Stimulated activated CD4-positive, alpha-beta T cell treated with anti-CD3 and anti-CD28 coated beads, Interleukin-4, amount 100 ng/mL, for 1 hour (primary cell): ENCODE measurements around the gene TET2.

Experiments used
- DNase-seq: peaks from one replicate; pipeline ENCODE4 v3.0.0-alpha.2; 2020

The TET2 gene

GRCh38 chr4:105189855-105190650 is 43.4 kb downstream of the TET2 start:
- DNase-seq, result no peak

GRCh38 chr4:105191621-105192210 is 45.0 kb downstream of the TET2 start:
- no peak for DNase-seq

DNA sequence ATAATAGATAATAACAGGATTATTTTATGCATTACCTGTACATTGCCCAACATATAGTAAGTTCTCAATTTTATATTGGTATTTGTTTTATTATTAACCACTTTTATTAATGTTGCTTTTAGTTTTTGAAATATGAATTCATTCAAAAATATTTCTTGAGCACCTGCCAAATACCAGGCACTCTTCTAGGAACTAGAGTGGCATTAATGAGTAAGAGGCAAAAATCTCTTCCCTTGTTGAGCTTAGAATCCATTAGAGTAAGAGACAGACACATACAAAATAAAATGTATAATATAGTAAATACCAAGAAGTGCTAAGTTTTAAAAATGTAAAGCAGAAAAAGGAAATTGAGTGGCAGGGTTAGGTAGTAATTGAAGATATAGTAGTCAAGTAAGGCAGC is 45.8 kb downstream of the TET2 start:
- no peak for DNase-seq

- DNase-seq, result no peak
Measured at GRCh38 chr4:105192910-105193309, 46.2 kb downstream of the TET2 start.

DNA sequence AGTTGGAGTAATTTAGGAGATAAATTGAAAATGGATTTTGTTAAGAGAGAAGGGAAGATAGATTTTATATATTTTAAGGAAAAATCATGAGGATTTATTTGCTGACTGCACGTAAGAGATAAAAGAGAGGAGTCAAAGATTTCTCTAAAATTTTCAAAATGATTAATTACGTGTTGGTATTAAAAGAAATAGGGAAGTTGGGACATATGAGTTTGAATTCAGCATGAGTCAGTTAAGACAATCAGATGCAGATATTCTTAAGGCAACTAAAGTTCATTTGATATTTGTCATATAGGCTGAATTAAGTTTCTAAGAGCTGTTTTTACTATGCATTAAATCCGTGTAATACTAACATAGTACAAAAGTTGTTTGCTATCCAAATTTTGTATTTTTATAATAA is 46.9 kb downstream of the TET2 start:
- DNase-seq, result no peak

GRCh38 chr4:105194328-105195231 is 47.9 kb downstream of the TET2 start:
- no peak for DNase-seq

GRCh38 chr4:105196523-105197145 is 50.0 kb downstream of the TET2 start:
- DNase-seq, result no peak

DNA sequence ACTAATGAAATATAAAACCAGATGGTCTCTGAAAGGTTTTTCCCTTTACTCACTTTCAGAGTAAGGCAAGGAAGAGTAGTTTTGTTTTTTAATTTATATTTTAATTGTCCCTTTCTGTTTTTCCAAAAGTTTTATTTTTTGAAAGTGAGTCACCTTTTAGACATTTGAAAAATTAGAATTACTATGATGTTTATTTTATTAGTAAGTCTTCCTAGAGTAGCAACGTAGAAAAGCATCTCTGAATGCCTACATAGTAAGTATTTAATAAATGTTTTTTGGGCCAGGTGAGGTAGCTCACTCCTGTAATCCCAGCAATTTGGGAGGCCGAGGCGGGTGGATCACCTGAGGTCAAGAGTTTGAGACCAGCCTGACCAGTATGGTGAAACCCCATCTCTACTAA is 51.1 kb downstream of the TET2 start:
- DNase-seq, result no peak

DNA sequence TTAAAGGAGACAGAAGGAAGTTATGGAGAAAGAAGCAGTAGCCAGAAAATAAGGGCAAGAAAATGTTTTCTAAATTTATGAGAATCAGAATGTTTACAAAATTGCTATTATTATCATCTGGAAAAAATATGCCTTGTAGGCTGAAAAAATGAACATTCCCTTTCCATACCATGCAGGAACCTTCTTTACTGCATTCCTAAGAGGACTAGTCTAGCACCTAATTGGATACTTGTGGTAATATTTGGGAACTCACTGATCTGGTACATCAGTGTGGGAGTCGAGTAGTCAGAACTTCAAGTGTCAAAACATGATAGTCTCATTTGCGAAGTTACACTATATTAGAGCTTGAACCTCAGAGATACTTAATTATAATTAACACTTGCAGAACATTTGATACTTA is 51.9 kb downstream of the TET2 start:
- no peak for DNase-seq

- DNase-seq, result no peak
Measured at GRCh38 chr4:105206214-105206613, 59.5 kb downstream of the TET2 start.

DNA sequence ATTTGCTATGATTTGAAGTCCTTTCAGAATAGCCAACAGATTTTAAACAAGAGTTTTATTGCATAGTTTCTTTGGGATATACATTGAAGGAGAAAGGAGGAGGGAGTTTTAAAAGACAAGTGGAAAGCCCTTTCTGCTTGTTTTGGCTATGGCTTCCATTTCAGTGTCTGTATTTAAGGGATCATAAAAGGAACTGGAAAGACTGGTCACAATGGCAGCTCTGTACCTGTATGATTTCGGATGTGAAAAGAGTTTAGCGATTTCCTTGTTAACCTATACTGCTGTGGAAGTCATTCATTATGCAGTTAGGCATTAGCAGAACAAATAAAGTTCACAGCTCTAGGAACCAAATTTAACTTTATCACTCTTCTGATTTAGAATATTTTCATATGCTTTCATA is 60.7 kb downstream of the TET2 start:
- no peak for DNase-seq

GRCh38 chr4:105208561-105208960 is 61.9 kb downstream of the TET2 start:
- no peak for DNase-seq

GRCh38 chr4:105210916-105211315 is 64.2 kb downstream of the TET2 start:
- no peak for DNase-seq

DNA sequence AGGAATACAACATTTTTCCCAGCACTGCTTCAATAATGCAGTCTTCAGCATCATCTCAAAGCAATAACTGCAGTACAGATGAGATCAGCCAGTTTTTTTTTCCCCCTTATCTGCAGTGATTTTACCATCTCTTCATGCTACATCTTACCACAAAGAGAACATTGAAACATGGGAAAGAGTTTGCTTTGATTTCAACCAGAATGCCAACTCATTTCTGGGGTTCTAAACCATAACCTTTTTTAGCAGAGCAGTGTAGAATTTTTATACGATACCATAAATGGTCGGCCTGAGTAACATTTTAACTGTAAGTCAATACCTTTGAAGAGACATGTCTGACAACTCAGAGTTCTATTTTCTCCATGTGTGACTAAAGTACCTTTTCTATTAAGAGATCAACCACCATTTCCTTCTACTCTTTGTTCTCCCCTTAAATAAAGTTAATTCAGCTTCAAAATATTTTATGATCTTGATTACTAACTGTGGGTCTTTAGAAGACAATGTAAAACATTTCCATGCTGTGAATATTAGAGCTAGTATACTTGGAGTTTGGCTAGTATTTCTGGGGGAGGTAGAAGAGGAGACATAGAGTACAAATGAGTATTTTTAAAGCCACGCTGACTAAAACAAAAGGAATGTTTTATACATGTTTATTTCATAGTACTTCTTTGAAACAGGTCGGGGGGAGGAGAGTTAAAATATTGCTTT is 69.1 kb downstream of the TET2 start:
- DNase-seq, result no peak

DNA sequence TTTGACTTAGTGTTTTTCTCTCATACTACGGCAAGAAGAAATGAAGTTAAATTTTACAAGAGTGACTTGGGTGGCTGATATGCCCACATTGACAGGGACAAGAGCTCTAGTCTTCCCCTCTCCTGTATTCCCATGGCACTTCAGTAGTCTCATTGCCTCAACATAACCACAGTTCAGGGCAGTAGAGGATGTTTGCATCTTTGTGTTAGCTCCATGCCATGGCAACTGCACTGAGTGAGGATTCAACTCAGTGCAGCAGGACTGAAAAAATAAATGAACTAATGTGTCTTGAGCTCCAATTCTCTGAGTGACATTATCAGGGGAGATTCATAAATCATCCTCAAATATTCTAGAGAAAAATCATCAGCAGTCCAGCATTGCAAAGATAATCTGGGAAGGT is 78.8 kb downstream of the TET2 start:
- DNase-seq, result no peak

- no peak for DNase-seq
Measured at GRCh38 chr4:105227054-105227453, 80.4 kb downstream of the TET2 start.

DNA sequence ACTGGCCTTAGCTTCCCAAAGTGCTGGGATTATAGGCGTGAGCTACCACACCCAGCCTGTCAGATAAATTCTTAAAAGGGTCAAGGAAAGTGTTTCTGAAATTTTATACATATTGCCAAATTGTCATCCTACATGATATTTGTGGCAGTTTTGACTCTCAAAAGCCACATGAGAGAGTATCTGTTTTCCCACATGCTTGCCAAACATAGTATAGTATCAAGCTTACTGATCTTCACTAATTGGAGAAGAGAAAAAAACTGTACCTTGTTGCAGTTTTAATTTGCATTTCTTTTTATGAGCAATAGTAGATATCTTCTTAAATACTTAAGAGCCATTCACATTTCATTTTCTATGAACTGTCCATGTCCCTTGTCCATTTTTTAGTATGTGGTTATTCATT is 83.6 kb downstream of the TET2 start:
- no peak for DNase-seq

DNA sequence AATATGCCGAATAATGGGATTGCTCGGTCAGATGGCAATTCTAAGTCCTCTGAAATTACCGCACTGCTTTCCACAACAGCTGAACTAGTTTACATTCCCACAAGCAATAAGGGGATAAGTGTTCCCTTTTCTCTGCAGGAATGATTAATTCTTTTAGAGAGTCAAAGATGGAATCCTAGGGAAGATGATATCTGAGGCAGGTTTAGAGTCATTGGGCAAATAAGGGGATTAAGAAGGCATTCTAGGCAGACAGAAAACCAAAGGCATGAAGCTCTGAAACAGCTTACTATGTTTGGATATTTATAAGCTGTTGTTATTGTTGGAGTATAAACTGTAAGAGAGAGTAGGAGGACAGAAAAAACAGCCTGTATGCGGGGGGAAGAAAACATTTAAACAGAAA is 85.7 kb downstream of the TET2 start:
- DNase-seq, result no peak

GRCh38 chr4:105234582-105234981 is 87.9 kb downstream of the TET2 start:
- no peak for DNase-seq

DNA sequence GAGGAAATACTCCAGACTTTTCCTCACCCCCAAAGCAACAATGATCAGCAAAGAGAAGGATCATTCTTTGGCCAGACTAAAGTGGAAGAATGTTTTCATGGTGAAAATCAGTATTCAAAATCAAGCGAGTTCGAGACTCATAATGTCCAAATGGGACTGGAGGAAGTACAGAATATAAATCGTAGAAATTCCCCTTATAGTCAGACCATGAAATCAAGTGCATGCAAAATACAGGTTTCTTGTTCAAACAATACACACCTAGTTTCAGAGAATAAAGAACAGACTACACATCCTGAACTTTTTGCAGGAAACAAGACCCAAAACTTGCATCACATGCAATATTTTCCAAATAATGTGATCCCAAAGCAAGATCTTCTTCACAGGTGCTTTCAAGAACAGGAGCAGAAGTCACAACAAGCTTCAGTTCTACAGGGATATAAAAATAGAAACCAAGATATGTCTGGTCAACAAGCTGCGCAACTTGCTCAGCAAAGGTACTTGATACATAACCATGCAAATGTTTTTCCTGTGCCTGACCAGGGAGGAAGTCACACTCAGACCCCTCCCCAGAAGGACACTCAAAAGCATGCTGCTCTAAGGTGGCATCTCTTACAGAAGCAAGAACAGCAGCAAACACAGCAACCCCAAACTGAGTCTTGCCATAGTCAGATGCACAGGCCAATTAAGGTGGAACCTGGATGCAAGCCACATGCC is 89.7 kb downstream of the TET2 start:
- no peak for DNase-seq

DNA sequence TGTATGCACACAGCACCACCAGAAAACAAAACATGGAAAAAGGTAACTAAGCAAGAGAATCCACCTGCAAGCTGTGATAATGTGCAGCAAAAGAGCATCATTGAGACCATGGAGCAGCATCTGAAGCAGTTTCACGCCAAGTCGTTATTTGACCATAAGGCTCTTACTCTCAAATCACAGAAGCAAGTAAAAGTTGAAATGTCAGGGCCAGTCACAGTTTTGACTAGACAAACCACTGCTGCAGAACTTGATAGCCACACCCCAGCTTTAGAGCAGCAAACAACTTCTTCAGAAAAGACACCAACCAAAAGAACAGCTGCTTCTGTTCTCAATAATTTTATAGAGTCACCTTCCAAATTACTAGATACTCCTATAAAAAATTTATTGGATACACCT is 90.2 kb downstream of the TET2 start:
- DNase-seq, result no peak

GRCh38 chr4:105240037-105240436 is 93.4 kb downstream of the TET2 start:
- DNase-seq, result no peak
